GM12865 (cell line): Measurements from ENCODE around the gene GOLGA3.

Experiments
- DNase-seq: peaks from one replicate; pipeline ENCODE4 v3.0.0; 2010; ENCODE audit warnings: low read depth
- H3K4me3 ChIP-seq: 2 replicates; pipeline ENCODE4 v1.5.1; 2011; ENCODE audit warnings: mild to moderate bottlenecking, low read depth, low read length, control low read depth
- CTCF ChIP-seq: IDR thresholded peaks from 2 replicates; pipeline ENCODE4 v1.5.1; 2011; ENCODE audit warnings: low read length, control low read depth, low read depth, inconsistent platforms; ENCODE audit not compliant: insufficient read depth; ENCODE audit errors: missing control alignments

The GOLGA3 gene

GRCh38 chr12:132731574-132731973 lies 97.1 kb downstream of the GOLGA3 start:
- DNase-seq = no peak
- H3K4me3 ChIP-seq = no peak overlapping the region
- TF ChIP-seq CTCF = no peak

GRCh38 chr12:132730353-132730752 lies 98.3 kb downstream of the GOLGA3 start:
- DNase-seq = no peak
- no peak overlapping the region for H3K4me3 ChIP-seq
- no peak for TF ChIP-seq CTCF

GRCh38 chr12:132729541-132730320 lies 98.9 kb downstream of the GOLGA3 start:
- no peak for DNase-seq
- no peak for TF ChIP-seq CTCF

GRCh38 chr12:132728502-132728901 lies 100.2 kb downstream of the GOLGA3 start:
- no peak for DNase-seq
- H3K4me3 ChIP-seq = no peak overlapping the region
- TF ChIP-seq CTCF = no peak

More at GRCh38 chr12:132729541-132730320, 98.9 kb downstream of the GOLGA3 start:
- H3K4me3 ChIP-seq = no peak overlapping the region

GRCh38 chr12:132727091-132727794 lies 101.4 kb downstream of the GOLGA3 start:
- no peak overlapping the region for H3K4me3 ChIP-seq
- no peak for TF ChIP-seq CTCF
- DNase-seq = no peak

- H3K4me3 ChIP-seq = no peak overlapping the region
- no peak for TF ChIP-seq CTCF
- DNase-seq = no peak
Measured at GRCh38 chr12:132726386-132726785, 102.3 kb downstream of the GOLGA3 start.
